GM12878 (cell line): ENCODE data around the gene TKT.

Experiments
- EZH2 ChIP-seq: IDR thresholded peaks from 2 replicates; pipeline ENCODE4 v1.6.1; 2012; ENCODE audit warnings: low read depth, mild to moderate bottlenecking, control low read depth, inconsistent platforms, low read length, borderline replicate concordance; ENCODE audit not compliant: control insufficient read depth
- MAX ChIP-seq: IDR thresholded peaks from 2 replicates; pipeline ENCODE4 v1.6.1; 2012; ENCODE audit warnings: low read depth, low read length, improper control_type of control experiment

- TF ChIP-seq MAX (no peak), EZH2 (no peak)
These were observed 79.9 kb downstream of the TKT start for GRCh38 chr3:53175613-53176540.
